HepG2 (cell line): ENCODE data around the gene NUBP2. TPM values are rescaled to one million over a fixed set of nuclear protein-coding genes. Genes with fewer than 3 reads are reported as not detected.

Experiments
- ARID3A ChIP-seq: IDR thresholded peaks from 2 replicates; pipeline ENCODE4 v1.6.1; 2012; ENCODE audit warnings: low read depth, low read length, improper control_type of control experiment
- HNF4G ChIP-seq, 2 experiments: sonication (generic) in 1 of 2; formaldehyde crosslinking in 1 of 2; IDR thresholded peaks; 2 replicates each; pipeline versions ENCODE4 v1.4.0 to v1.6.1; 2011 to 2020; ENCODE audit warnings: borderline replicate concordance in 2 of 2, low read depth in 2 of 2, mild to moderate bottlenecking in 2 of 2, low read length in 1 of 2, missing genetic modification reagents in 1 of 2, moderate library complexity in 1 of 2
- JUNB ChIP-seq: sonication (generic); formaldehyde crosslinking; IDR thresholded peaks from 2 replicates; pipeline ENCODE4 v1.8.0; 2022; ENCODE audit warnings: missing genetic modification reagents, mild to moderate bottlenecking, borderline replicate concordance
- SOX13 ChIP-seq, 3 experiments: fragments of 450-650 bp in 1 of 3; sonication (generic) in 1 of 3; formaldehyde crosslinking in 1 of 3; IDR thresholded peaks in 2 of 3; conservative IDR thresholded peaks in 1 of 3; 2 replicates each; pipeline versions ENCODE4 v1.5.0 to v1.6.1; 2016 to 2020; ENCODE audit warnings: antibody characterized with exemption in 1 of 3, mild to moderate bottlenecking in 1 of 3, missing compliant biosample characterization in 1 of 3, missing genetic modification reagents in 1 of 3, moderate library complexity in 1 of 3
- TP53 ChIP-seq: sonication (generic); formaldehyde crosslinking; conservative IDR thresholded peaks from 2 replicates; pipeline ENCODE4 v1.4.0; 2020; ENCODE audit warnings: missing genetic modification reagents
- TSC22D2 ChIP-seq: sonication (generic); formaldehyde crosslinking; IDR thresholded peaks from 2 replicates; pipeline ENCODE4 v1.5.1; 2020; ENCODE audit warnings: missing genetic modification reagents, mild to moderate bottlenecking, borderline replicate concordance
- ZFAT ChIP-seq: sonication (generic); formaldehyde crosslinking; conservative IDR thresholded peaks from 2 replicates; pipeline ENCODE4 v1.8.1; 2023; ENCODE audit warnings: missing genetic modification reagents, inconsistent platforms
- ZNF10 ChIP-seq: sonication (generic); formaldehyde crosslinking; IDR thresholded peaks from 2 replicates; pipeline ENCODE4 v1.4.0; 2020; ENCODE audit warnings: mild to moderate bottlenecking, low read depth, missing genetic modification reagents, borderline replicate concordance
- ZNF710 ChIP-seq: sonication (generic); formaldehyde crosslinking; IDR thresholded peaks from 2 replicates; pipeline ENCODE4 v1.5.0; 2020; ENCODE audit warnings: mild to moderate bottlenecking, missing genetic modification reagents, borderline replicate concordance
- ZSCAN12 ChIP-seq: sonication (generic); formaldehyde crosslinking; IDR thresholded peaks from 2 replicates; pipeline ENCODE4 v1.9.0; 2021; ENCODE audit warnings: mild to moderate bottlenecking, missing genetic modification reagents
- polyA plus RNA-seq, 8 experiments: library from polyadenylated mRNA; depleted of rRNA in 3 of 8; stranded (reverse) in 7 of 8; unstranded in 1 of 8; fragments of >200 nt; fragmentation: Illumina TruSeq in 4 of 8; extraction: Trizol in 4 of 8; gene quantifications; 2 replicates each; pipeline versions ENCODE4 v1.2.1 to v1.2.3, GENCODE V29; 2011 to 2016; ENCODE audit warnings: low read depth in 4 of 8, missing spikeins in 1 of 8, mixed read lengths in 1 of 8; ENCODE audit not compliant: insufficient read depth in 1 of 8
- total RNA-seq, 5 experiments: library from RNA; depleted of rRNA; stranded (reverse); fragments of >200 nt; fragmentation: Illumina TruSeq; extraction: Trizol; gene quantifications; 2 replicates each; pipeline ENCODE4 v1.2.3, GENCODE V29; 2016; ENCODE audit warnings: low read depth in 1 of 5
- TF ChIP-seq, protein P1 (sequence below), 2 experiments: fragments of 450-650 bp in 1 of 2; sonication (generic) in 1 of 2; formaldehyde crosslinking in 1 of 2; IDR thresholded peaks; 2 replicates each; pipeline versions ENCODE4 v1.6.1 to v1.8.0; 2016 to 2022; ENCODE audit warnings: antibody characterized with exemption in 1 of 2, mild to moderate bottlenecking in 1 of 2, missing genetic modification reagents in 1 of 2

Gene NUBP2
- total and polyA plus RNA-seq, 2 of the 13 experiments (the other 11 are each of a cell fraction or from before 2014, with no cell fraction given) = 25.7 to 61.5 TPM

GRCh38 chr16:1828645-1829410 lies 46.1 kb downstream of the NUBP2 start (continued):
- TF ChIP-seq SOX13 (IDR thresholded peaks at IDR 0.05) (peak; percentile 33; the same call in 1 of the 2 replicates), SOX13 (CRISPR knock-in tag; conservative IDR thresholded peaks at IDR 0.05 in 1 of 2, IDR thresholded peaks at IDR 0.05 in 1 of 2) (peak in 1 of 2 experiments; percentile 74; a peak in 1 of 4 replicates), TP53 (CRISPR knock-in tag) (no peak; the same call in 1 of the 2 replicates), ZNF10 (CRISPR knock-in tag) (no peak), ARID3A (no peak), ZSCAN12 (no peak), TSC22D2 (no peak), HNF4G (IDR thresholded peaks at IDR 0.05; ENCODE audit: borderline replicate concordance, low read depth, low read length) (peak; percentile 95), HNF4G (CRISPR knock-in tag; IDR thresholded peaks at IDR 0.05; ENCODE audit: borderline replicate concordance, low read depth) (peak; percentile 77; the same call in 1 of the 2 replicates), JUNB (CRISPR knock-in tag) (no peak), ZNF710 (CRISPR knock-in tag) (no peak; the same call in 1 of the 2 replicates), ZFAT (CRISPR knock-in tag) (no peak)
- TF ChIP-seq, protein P1, sequence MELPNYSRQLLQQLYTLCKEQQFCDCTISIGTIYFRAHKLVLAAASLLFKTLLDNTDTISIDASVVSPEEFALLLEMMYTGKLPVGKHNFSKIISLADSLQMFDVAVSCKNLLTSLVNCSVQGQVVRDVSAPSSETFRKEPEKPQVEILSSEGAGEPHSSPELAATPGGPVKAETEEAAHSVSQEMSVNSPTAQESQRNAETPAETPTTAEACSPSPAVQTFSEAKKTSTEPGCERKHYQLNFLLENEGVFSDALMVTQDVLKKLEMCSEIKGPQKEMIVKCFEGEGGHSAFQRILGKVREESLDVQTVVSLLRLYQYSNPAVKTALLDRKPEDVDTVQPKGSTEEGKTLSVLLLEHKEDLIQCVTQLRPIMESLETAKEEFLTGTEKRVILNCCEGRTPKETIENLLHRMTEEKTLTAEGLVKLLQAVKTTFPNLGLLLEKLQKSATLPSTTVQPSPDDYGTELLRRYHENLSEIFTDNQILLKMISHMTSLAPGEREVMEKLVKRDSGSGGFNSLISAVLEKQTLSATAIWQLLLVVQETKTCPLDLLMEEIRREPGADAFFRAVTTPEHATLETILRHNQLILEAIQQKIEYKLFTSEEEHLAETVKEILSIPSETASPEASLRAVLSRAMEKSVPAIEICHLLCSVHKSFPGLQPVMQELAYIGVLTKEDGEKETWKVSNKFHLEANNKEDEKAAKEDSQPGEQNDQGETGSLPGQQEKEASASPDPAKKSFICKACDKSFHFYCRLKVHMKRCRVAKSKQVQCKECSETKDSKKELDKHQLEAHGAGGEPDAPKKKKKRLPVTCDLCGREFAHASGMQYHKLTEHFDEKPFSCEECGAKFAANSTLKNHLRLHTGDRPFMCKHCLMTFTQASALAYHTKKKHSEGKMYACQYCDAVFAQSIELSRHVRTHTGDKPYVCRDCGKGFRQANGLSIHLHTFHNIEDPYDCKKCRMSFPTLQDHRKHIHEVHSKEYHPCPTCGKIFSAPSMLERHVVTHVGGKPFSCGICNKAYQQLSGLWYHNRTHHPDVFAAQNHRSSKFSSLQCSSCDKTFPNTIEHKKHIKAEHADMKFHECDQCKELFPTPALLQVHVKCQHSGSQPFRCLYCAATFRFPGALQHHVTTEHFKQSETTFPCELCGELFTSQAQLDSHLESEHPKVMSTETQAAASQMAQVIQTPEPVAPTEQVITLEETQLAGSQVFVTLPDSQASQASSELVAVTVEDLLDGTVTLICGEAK (IDR thresholded peaks at IDR 0.05) = no peak
- TF ChIP-seq, protein P1 (CRISPR knock-in tag; IDR thresholded peaks at IDR 0.05) = peak; percentile 42; the same call in 1 of the 2 replicates
